GM10266 (cell line): ENCODE measurements around the gene TRMT112.

ENCODE experiments used
- DNase-seq: peaks from one replicate; pipeline ENCODE4 v3.0.0; 2012; ENCODE audit errors: extremely low spot score
- CTCF ChIP-seq: IDR thresholded peaks from 2 replicates; pipeline ENCODE4 v1.5.1; 2012; ENCODE audit warnings: mild to moderate bottlenecking, low read depth; ENCODE audit not compliant: control insufficient read depth, insufficient read depth; ENCODE audit errors: missing control alignments

Gene TRMT112

DNA sequence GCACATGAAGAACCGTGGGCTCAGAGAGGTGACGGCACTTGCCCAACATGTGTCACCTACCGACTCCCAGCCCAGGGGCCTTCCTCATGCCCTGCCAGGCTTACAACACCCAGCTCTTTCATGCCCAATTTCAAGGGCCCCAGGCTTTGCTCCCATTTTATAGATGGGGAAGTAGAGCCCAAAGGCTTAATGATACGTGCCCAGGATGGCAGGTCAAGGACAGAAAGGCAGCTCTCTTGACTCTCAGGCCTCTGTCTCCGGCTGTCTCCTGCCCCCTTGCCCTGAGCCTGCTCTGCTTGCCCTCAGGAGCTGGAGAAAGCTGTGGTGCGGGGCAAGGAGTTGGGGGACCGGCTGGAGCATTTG lies 31.6 kb upstream of the TRMT112 start:
- no peak for DNase-seq
- TF ChIP-seq CTCF = no peak

GRCh38 chr11:64348383-64349024 lies 31.1 kb upstream of the TRMT112 start:
- no peak for DNase-seq

DNA sequence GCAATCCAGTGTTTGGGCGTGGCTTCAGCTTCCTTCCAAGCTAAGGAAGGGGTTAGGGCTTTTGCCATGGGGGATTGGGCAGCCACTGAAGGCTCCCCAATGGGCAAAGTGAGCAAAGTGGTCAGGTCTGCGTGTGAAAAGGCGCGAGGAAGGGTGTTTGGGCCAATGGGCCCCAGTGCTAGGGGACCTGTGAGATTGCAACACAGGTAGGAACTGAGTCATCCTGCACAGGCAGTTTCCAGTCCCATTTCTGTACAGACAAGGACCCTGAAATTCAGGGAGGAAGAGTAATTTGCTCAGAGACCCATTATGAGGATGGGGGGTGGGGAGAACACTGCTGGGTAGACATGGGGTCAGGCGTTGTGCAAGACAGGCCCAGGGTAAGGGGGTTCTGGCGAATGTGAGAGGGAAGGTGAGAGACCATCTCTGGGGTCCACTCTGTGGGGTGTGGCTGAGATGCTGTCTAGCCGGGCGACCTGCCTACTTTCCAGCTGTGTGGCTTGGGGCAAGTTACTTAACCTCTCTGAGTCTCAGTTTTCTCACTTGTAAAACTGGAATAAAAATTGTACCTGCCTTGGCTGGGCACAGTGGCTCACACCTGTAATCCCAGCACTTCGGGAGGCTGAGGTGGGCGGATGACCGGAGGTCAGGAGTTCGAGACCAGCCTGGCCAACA lies 30.0 kb upstream of the TRMT112 start:
- no peak for TF ChIP-seq CTCF
- no peak for DNase-seq

More at GRCh38 chr11:64348383-64349024, 31.1 kb upstream of the TRMT112 start:
- no peak for TF ChIP-seq CTCF

GRCh38 chr11:64344787-64345186 lies 27.4 kb upstream of the TRMT112 start:
- DNase-seq = no peak
- TF ChIP-seq CTCF = no peak

- TF ChIP-seq CTCF = peak; percentile 39
- DNase-seq = no peak
Measured at GRCh38 chr11:64343767-64344559, 26.6 kb upstream of the TRMT112 start.

- no peak for DNase-seq
- TF ChIP-seq CTCF = no peak
Measured at GRCh38 chr11:64342869-64343745, 25.7 kb upstream of the TRMT112 start.
